HG02870 (cell line): ENCODE results near the gene TRMT10B.
A peak's percentile ranks its signal among the peaks of the same experiment; 100 is the strongest.
"Not testable (repeated sequence)": the region's sequence is repeated elsewhere in the genome, so short reads cannot be mapped to it uniquely, and the experiment has no call there.

Source experiments
- ATAC-seq: cut with Tn5 transposase; IDR thresholded peaks from one replicate; pipeline ENCODE4 v1.9.1; 2021; ENCODE audit warnings: mild to moderate bottlenecking, moderate library complexity; ENCODE audit not compliant: unreplicated experiment

Gene TRMT10B

GRCh38 chr9:37800631-37801286 is 47.2 kb downstream of the TRMT10B start, which contains the start of gene DCAF10:
Gene DCAF10 (plus strand): TSS chr9:37800797. CDS start chr9:37800867, 70 bp downstream.
- ATAC-seq: peak; percentile 73

GRCh38 chr9:37801287-37801850 is 47.8 kb downstream of the TRMT10B start:
- peak; percentile 36 for ATAC-seq

- no peak for ATAC-seq
Measured at GRCh38 chr9:37801959-37802711, 48.5 kb downstream of the TRMT10B start.

- ATAC-seq: no peak
Measured at GRCh38 chr9:37806271-37806670, 52.7 kb downstream of the TRMT10B start.

GRCh38 chr9:37809676-37810075 is 56.1 kb downstream of the TRMT10B start:
- not testable (repeated sequence) for ATAC-seq

GRCh38 chr9:37811906-37812476 is 58.4 kb downstream of the TRMT10B start:
- no peak for ATAC-seq

GRCh38 chr9:37812773-37813379 is 59.3 kb downstream of the TRMT10B start:
- ATAC-seq: no peak

GRCh38 chr9:37818849-37819248 is 65.2 kb downstream of the TRMT10B start:
- no peak for ATAC-seq

- ATAC-seq: peak; percentile 92
Measured at GRCh38 chr9:37820142-37820541, 66.5 kb downstream of the TRMT10B start.

GRCh38 chr9:37825174-37825573 is 71.6 kb downstream of the TRMT10B start:
- not testable (repeated sequence) for ATAC-seq

- ATAC-seq: no peak
Measured at GRCh38 chr9:37827483-37828165, 74.0 kb downstream of the TRMT10B start.
